ENCODE results near the gene NPAS3.
"Not testable (repeated sequence)": the region's sequence is repeated elsewhere in the genome, so short reads cannot be mapped to it uniquely, and the experiment has no call there.

Gene NPAS3

DNA sequence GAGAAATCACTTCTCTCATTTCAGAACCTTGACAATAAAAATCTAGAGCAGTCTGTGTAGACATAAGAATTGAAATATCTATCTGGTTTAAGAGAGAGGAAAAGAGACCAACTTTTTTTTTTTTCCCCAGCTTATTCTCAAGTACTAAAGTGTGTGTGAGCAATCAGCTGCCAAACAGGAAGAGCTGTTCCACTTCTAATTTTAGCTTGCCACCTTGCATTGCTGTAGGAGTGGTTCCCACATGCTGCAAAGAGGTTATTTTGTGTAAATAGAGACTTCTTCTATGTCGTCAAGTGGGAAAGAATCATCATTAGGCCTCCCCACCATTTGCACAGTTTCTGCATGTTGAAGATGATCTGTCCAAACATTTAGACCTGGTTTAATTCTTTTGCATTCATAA lies 142.6 kb downstream of the NPAS3 start:
- no peak for DNase-seq (ENCODE audit: low spot score)

DNA sequence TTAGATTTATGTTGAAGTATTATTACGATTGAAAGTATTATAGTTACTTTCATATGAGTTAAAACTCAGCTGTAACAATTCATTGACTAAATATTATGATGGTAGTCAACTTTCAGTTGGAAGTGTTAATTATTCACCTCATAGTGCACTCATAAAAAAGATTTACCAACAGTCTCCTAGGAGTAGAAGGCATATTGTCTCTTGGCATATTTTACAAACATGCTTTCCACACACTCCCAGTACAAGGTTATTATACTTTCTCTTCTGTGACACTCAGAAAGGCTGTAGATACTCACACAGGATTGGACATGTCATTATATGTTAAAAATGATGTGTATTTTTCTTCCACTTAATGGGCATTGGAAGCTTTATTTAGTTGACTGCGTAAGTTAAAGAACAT lies 147.1 kb downstream of the NPAS3 start:
- no peak for DNase-seq (ENCODE audit: low spot score)

DNA sequence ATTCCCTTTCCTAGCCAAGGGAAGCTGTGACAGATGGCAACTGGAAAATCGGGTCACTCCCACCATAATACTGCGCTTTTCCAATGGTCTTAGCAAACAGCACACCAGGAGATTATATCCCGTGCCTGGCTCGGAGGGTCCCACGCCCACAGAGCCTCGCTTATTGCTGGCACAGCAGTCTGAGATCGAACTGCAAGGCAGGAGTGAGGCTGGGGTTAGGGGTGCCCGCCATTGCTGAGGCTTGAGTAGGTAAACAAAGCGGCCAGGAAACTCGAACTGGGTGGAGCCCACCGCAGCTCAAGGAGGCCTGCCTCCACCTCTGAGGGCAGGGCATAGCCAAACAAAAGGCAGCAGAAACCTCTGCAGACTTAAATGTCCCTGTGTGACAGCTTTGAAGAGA lies 149.6 kb downstream of the NPAS3 start:
- DNase-seq (ENCODE audit: low spot score) = not testable (repeated sequence)

DNA sequence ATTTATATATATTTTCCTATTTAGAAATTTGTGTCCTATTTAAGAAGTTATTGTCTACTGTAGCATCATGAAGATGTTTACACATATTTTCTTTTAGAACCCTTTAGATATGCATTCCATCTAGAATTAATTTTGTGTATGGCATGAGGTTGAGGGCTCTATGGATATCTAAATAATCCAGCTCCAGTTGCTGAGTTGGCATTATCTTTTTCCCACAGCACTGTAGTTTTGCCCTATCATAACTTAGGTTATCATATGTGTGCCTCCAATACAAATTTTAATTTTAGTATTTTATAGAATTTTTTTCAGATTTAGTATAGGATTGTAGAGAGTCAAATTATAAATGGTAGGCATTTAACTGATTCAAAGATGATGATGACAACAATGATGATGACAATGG lies 159.3 kb downstream of the NPAS3 start:
- no peak for DNase-seq (ENCODE audit: low spot score)

DNA sequence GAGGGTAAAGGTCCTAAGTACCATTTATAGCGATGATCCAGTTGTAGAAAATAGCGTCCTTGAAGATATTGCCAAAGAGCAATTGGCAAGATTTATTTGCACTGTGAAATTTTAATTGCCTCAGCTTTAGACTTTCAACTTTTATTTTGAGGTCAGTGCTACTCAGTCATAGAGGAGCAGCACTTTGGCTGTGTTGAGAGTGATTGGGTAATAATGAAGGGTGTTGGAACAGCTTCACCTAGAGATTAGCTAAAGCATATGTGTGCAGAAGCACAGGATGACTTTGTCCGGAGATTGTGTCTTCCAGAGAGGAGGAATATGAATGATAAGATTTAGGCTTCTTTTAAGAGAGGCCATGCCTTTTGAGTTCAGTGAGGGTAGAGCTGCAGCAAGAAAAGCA lies 164.8 kb downstream of the NPAS3 start:
- DNase-seq (ENCODE audit: low spot score) = no peak

DNA sequence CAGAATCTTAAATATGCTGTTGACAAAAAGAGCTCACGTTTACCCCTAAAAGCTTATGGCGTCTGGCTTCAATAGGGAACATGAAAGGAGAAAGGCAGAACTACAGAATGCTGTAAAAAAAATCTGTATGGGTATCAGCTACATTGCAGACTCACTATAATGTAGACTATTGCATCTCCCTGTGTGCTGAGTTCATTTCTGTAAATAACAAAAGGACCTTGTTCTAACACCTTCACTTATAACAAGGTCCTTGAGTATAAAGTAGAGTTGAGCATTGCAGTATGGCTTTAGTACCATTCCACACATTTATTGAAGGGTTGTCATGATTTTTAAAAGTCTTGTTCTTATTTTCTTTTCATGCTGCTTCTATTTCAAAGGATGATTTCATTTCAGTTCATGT lies 165.3 kb downstream of the NPAS3 start:
- DNase-seq (ENCODE audit: low spot score) = no peak

DNA sequence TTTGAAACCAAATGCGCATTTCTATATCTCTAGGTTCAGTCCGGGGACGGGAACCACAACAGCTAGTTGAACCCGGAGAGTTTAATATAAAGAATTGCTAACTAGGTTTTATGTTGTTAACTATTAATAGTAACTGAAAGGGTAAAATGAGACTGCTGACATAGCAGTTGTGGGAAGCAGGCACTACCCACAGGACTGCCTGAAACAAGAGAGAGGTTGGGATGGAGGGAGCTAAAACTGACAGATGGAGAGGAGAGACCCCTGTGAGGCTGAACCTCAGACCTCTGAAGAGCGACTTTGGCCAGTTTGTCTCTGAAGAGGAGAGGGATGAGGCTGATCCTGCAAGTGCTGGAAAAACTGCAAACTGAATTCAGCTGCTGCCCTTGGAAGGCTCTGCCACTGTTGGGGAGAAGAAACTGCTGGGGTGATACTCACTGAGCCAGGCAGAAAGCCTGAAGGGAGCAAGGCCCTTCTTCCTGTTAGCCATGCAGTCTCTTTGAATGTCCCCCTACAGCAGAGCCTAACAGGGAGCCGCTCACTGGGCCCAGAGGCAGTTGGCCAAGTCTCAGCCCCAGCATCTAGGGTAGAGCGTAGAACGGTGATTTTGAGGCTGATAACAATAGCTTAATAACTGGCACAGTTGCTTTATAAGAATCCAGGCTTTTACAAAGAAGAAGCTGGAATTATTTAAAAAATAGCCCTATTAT lies 172.2 kb downstream of the NPAS3 start:
- DNase-seq (ENCODE audit: low spot score) = no peak

DNA sequence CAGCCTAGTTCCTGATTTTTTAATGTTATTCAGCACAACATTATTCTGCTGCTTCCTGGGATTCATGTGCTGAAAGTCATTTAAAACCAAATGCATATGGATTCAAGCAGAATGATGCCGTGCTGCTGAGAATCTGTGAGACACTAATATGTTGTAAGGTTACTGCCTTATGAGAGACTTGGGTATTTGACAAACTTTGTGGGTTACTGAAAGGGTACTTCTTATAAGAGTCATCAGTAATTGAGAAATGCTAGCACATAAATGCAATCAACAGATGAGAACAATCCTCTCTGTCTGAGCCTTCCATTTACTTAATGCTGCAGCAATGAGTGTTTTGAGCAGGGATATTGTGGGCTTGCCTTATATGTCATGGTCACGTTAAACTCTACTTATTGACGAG lies 175.7 kb downstream of the NPAS3 start:
- DNase-seq (ENCODE audit: low spot score) = no peak

DNA sequence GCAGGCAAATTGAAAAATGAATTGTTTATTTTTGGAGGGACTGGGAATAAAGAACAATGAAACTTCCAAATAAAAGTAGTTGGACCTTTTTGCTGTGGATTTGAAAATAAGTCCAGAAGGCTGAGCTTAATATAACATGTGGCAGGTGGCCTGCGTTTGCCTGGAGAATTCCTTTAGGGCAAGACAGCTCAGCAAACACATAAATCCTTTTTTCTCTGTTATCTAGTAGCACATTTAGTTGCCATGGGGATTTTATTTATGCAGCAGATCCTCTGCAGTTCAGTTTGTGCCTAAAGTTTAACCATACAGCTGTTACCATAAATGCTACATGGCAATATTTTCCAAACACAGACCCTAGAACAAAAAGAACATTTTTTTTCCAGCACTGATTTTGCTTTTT lies 180.0 kb downstream of the NPAS3 start:
- no peak for DNase-seq (ENCODE audit: low spot score)

DNA sequence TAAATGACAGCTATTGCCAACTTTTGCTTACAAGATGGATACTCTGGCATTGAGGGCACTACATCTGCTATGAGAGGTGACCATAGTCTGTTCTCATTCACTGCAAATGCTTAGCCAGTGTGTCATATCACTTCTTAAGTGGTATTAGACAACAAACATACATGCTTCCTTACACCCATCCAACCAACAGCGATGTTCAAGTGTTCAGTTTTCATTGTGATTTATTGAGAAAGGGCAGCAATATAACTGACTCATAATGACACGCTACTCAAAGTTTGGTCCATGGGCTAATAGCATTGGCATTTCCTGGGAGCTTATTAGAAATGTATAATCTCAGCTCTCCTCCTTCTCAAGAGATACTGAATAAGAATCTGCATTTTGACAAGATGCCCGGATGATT lies 181.7 kb downstream of the NPAS3 start:
- no peak for DNase-seq (ENCODE audit: low spot score)

DNA sequence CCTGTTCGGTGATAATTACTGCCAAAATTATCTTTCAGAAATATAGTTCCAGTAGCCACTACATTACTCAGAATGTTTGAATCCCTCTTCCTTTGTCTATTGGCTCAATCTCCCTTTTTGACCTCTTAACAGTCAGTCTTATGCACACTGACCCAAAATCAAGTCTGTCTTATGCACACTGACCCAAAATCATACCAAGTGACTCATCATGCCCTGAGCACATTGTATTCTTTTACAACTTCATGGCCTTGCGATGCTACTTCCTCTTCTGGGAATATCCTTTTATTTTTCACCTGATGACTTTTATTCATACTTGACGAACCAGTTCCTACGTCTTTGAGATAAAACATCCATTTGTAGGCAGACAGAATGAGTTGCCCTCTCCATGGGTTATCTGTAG lies 182.3 kb downstream of the NPAS3 start:
- DNase-seq (ENCODE audit: low spot score) = no peak

DNA sequence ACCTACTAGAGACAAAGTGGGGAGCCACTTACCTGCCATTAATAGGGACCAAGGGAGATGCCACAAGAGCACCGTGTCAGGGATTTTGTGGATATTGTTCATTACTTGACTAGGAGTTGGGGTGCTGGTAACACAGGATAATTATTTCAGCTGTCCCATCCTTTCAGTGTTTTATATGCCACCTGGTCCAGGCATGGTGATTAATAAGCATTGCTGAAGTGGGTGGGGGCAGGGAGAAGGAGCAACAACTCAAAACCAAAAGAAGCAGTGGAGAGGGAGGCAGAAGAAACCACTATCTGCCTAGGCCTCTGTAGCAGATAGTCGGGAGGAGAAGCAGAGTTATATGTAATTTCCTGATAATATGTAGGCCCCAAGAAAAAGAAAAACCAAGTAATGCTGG lies 184.6 kb downstream of the NPAS3 start:
- no peak for DNase-seq (ENCODE audit: low spot score)

DNA sequence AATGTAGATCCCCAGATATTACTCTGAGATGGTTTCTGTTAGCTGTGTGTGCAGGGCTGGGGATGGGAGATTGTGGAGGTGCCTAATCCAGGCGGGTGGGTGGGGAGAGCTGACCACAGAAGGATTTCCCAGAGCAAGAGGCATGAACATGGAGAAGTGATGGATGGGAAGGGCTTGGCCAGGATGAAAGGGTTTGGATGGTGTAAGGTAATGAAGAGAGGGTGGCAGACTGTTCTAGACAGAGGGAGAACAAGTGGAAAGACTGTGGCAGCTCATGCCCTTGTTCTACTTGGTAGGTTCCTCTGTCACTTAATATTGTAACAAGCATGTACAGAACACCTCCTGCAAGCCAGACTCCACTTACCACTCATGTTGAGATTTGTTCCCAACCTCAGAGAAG lies 187.8 kb downstream of the NPAS3 start:
- DNase-seq (ENCODE audit: low spot score) = no peak

DNA sequence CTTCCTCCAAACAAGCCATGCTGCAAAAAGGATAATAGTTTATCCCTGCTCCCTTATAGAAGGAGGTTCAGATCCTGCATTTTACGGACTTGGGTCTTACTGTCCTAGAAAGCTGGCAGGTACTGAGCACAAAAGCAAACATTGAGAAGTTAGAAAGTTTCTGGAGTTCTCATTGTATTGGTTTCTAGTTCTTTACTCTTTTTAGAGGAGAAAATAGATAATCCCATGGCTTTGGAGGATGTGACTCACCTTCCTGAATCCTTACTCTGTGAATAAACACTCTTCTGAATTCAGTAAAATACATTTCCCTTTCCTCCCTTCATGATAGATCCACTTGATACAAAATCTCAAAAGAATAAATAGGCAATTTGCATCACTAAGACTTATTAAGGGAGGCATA lies 188.9 kb downstream of the NPAS3 start:
- no peak for DNase-seq (ENCODE audit: low spot score)

DNA sequence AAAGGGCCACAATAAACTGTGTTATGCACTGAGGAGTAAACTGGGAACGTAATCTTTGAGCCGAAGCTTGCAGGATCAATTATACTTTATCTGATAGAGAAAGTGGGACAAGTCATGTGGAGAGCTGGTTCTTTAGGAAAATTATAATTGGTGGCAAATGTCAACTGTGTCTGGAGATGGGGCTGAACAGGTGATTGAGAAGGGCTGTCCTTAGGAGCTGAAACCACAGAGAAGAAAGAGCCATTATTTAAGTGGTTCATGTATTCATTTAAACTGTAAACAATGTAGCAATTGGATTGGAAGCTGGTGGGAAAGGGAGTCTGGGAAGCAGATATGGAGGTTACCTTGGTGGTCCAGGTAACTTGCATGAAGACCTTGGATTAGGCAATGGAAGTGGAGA lies 193.1 kb downstream of the NPAS3 start:
- no peak for DNase-seq (ENCODE audit: low spot score)

DNA sequence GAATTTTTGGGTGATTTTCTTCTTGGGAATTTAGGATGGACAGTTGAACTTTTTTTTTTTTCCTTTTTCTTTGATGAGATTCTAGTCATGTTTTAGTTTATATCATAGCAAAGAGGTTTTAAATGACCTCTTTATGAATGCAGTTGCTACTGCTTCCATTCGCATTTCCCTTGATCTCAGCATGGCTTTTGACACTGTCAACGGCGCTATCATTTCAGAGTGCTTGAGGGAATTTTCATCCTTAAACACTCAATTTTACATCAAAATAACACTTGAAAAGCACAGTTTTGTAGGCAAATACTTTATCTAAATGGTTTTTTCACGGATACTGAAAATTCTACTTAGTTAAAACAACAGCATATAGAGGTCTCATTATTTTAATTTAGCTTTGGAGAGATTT lies 195.5 kb downstream of the NPAS3 start:
- DNase-seq (ENCODE audit: low spot score) = no peak

DNA sequence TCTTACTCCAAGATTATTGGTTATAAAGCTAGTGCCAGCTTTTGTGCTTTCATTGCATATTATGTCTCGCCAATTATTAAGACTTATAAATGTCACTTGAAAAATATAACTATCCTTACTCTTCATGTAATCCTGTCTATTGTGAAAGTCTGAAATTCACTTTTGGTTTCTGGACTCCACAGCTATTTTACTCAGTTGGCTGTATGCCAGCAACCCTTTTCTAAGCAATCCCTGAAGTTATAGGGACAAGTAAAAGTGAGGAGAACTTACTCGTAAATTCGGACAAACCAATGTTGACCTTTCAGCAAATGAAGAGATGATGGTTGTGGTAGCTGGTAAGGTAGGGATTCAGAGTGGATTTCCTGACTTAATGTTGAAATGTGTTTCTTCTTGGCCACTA lies 196.3 kb downstream of the NPAS3 start:
- DNase-seq (ENCODE audit: low spot score) = no peak

DNA sequence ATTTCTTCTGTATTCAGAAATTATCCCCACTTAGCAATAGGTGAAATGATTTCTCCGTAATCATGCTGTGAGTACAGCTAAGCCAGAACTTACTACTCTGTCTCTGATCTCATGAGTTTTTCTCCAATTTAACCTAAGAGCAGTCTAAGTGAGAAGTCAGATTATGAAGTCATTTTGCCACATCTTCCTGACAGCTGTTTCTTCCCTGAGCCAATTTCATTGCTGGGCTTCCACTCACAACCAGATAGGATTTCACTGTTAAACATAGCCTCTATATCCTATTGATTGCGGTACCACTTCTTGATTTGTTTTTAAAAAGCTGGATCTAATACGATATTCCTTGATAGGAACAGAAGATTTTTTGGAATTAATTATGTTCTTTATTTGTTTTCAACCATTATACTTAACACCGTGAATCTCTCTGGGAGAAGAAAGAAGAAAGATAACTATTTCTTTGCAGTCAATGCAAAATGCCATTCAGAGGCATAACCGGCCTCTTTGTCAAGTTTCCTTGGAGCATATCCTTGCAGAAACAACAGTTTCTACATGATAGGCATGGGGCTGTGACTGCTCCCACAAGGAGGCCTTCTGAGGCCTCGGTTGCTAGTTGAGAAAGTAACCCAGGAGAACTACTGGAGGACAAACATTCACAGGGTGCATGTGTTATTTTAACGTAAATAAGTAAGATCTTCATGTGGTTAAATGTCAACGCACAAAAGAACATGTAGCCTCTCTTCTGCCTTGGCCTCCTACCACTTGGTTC lies 212.2 kb downstream of the NPAS3 start:
- no peak for DNase-seq (ENCODE audit: low spot score)

DNA sequence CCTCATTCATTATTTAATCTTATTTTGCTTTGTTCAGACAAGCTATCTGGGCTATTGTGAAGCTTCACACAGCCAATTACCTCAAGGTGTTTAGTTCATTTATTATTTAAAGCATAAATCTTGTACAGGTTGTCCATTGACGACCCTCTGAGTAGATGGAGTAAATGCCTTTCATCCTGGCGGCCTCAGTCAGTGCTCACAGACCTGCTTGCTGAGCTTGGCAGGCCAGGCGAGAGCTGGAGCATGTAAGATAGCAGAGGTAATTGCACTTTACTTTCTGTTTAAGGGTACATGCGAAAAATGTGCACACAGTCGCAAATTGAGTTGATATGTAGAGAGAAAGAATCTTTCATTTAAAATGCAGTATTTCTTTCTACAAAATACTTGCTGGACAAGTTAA lies 224.4 kb downstream of the NPAS3 start:
- no peak for DNase-seq (ENCODE audit: low spot score)

DNA sequence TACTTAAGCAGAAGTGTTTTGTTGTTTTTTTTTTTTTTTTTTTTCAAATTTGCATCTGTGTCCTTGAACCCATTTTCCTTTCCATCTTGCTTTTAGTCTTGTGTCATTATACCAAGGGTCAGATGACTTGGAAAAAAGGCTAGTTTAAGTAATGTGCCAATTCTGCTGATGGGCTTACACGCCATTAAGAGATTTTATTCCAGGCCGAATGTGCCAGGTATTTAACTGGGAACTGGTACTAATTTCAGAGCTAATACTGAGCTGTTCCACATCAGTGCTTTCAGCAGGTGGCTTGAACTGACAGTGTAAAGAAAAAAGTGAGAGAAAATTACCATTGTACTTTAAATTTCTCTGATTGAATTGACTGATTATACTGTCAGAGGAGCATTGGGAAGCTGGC lies 224.9 kb downstream of the NPAS3 start:
- no peak for DNase-seq (ENCODE audit: low spot score)

DNA sequence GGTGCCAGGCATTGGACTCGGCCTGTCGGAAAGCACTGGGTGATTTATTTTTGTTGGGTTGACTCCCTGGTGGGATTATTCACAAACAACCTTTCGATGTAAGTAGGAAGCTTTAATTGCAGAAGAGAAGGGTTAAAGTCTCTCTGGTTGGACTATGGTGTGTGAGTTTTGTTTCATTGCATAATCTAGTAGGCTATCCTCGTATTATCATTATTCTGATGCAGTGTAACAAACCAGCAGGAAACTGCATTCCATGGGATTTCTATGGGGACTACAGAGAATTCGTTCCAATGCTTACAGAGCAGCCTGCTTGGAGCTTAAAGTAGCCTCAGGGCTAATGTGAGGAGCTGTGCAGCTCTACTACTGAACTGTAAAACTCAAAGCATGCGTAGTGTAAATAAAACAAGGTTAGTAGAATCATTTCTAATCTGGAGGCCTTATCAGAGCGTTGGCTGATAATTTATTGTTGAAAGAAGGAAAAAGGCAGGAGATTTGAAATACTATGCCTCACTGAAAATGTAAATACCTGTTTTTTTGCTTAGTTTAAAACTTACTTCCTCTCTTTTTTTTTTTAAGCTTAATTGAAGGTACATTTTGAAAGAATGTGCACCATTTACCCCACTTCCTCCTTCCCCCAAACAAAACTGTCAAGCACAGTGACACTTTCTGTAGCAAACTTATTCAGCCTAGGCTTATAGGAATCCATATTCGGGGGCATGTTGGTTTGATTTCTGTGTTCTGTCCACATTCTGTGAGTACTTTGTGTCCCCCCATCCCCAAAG lies 226.7 kb downstream of the NPAS3 start:
- DNase-seq (ENCODE audit: low spot score) = no peak

DNA sequence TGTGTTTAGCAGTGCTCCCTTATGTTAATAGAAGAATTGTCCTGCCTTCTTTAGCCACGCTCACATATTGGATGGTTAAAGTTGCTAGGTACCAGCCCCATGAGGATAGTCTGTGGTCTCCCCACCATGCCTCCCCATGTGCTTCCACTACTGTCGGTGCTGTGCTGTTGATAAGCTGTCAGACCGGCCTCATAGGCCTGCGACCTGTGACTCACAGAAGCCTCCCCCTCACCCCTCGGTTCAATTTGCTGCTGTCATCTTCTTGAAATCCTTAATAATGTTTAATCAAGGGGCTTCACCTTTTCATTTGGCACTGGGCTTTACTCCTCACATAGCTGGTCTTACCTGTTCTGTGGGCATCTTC lies 227.2 kb downstream of the NPAS3 start:
- no peak for DNase-seq (ENCODE audit: low spot score)

DNA sequence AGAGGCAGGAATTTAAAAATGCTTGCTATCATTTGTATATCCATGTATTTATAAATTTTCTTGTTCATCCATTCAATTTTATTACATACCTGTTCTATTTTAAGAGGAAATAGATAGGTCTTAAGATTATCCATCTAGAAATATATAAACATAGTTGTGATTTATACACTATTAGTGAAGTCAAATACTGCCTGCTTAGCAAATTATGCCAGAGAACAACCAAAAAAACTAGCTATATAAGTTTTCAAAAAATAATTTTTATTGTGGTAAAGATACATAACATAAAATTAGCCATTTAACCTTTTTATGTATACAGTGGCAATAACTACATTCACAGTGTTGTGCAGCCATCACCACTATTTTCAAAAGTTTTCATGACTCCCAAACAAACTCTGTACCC lies 237.3 kb downstream of the NPAS3 start:
- no peak for DNase-seq (ENCODE audit: low spot score)
